ENCODE measurements around the gene MAPK1.
"Not testable (repeated sequence)": the region's sequence is repeated elsewhere in the genome, so short reads cannot be mapped to it uniquely, and the experiment has no call there.

Gene MAPK1

DNA sequence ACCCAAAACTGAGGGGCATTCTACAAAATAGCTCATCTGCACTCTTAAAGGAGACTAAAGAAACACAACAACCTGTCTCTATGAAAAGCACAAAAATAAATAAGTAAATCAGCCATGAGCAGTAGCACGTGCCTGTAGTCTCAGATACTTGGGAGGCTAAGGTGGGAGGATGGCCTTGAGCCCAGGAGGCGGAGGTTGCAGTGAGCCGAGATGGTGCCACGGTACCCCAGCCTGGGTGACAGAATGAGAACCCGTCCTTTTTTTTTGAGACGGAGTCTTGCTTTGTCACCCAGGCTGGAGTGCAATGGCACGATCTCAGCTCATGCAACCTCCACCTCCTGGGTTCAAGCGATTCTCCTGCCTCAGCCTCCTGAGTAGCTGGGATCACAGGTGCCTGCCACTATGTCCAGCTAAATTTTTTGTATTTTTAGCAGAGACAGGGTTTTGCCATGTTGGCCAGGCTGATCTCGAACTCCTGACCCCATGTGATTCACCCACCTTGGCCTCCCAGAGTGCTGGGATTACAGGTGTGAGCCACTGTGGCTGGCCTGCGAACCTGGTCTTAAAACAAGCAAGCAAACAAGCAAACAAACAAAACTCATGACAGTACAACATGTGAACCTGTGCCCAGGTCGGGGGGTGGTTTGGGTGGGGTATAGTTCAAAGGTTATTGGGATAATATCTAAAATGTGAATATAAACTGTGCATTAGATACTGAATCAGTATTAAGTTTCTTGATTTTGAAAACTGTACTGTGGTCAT, 76.4 kb downstream of the MAPK1 start:
- not testable (repeated sequence) for DNase-seq (ENCODE audit: low spot score)

DNA sequence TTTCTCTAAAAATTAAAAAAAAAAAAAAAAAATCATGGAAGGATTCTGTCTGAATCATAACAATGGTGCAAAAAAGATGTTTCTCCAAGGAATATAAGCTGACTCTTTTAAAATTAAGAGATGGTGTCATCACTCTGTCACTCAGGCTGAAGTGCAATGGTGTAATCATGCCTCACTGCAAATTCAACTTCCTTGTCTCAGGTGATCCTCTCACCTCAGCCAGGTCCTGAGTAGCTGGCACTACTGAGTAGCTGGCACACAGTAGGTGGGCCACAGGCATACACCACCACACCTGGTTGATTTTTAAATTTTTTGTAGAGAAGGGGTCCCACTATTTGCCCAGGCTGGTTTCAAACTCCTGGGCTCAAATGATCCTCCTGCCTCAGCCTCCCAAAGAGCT, 77.1 kb downstream of the MAPK1 start:
- no peak for DNase-seq (ENCODE audit: low spot score)

DNA sequence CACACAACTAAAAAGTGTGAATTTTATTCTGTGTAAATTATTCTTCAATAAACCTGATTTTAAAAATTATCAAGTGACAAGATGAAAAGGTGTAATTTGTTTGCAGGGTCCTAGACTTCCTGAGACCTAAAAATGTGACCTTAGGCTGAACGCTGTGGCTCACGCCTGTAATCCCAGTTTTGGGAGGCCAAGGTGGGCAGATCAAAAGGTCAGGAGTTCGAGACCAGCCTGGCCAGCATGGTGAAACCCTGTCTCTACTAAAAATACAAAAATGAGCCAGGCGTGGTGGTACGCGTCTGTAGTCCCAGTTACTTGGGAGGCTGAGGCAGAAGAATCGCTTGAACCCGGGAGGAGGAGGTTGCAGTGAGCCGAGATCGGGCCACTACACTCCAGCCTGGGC, 79.9 kb downstream of the MAPK1 start:
- not testable (repeated sequence) for DNase-seq (ENCODE audit: low spot score)

DNA sequence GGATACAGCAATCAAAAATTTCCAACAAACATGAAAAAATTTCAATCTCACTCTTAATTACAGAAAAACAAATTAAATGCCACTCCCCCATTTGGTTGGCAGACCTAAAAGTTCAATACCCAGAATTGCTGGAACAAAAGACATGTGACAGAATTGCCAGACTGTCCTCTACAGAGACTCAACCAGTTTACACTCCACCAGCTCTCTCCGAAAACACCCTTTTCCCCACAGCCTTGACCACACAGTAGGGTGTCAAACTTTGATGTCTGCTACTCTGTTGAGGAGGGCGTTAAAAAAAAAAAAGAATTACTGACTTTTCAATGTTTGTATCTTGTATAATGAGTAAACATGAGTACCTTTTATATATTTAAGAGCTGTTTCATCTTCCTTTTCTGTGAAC, 87.2 kb downstream of the MAPK1 start:
- no peak for DNase-seq (ENCODE audit: low spot score)

DNA sequence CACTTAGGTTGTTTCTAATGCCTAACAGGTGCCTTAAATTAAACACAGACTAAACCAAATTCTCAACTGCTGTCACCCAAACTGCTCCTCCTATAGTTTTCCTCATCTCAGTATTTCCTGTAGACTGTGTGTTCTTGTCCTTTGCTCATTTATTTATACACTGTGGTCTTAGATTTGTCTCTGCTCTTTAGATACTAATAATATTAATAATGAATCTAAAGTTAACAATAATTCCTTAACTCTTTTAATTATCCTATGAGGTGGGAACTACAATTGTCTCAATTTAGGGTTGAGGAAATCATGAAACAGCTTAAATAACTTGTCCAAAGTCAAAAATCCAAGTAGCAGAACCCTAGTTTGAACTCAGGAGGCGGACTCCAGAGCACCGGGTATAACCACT, 88.0 kb downstream of the MAPK1 start:
- DNase-seq (ENCODE audit: low spot score), result no peak

DNA sequence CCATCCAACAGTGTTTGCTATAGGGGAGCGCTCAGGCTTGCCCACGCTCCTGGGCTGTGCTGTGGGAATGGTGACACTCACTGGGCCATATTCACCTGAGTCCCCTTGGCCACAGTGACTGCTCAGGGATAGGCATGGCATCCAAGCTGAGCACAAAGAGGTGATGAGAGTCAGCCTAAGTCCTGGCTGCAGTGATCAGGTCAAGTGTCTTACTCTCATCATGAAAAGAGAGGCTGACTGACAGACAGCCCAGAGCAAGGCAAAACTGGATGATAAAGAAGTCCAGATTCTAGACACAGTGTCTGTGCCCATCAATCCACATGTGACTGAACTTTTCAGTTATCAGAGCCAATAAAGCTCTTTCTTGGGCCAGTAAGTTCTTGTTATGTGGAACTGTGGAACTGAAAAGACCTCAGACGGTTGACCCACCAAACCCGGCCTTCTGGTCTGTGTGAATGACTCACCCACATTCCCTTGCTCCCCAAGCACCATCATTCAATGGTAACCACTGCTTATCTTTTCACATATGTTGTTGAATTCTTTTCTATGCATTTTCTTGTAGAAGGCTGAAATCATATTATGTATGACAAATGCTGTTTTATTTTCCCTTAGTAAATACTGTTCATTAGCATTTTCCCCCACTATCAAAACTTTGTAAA, 88.6 kb downstream of the MAPK1 start:
- no peak for DNase-seq (ENCODE audit: low spot score)

DNA sequence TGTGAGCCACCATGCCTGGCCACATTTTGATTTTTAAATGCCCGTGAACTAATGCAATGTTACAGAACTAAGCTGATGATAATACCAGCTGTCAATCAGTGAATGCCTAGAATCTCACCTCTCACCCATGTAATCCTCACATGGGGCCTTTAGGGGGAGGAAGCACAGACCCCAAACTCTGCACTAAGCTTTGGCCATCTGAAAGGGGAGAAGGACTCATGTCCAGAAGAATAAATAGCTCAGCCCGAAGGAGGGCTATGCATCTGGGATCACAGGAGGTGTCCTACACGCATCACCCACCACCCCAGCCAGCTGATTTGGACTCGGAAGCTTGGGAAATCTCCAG, 95.8 kb downstream of the MAPK1 start:
- no peak for DNase-seq (ENCODE audit: low spot score)

DNA sequence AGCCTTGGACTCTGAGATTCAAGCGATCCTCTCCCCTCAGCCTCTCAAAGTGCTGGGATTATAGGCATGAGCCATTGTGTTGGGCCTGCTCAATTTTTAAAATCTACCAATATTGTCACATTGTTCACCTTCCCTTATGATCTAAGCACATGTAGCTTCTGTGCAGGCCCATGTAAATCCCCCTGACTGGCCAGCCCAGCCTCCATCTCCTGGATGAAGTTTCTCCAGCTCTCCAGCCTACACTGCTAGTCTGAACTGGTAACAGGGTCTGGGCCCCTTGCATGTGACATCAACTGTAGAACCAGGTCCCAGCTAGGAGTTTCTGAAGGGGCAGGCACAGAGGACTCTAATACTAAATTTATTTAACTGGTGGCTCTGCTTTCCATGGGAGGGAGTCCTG, 99.0 kb downstream of the MAPK1 start:
- DNase-seq (ENCODE audit: low spot score), result no peak

DNA sequence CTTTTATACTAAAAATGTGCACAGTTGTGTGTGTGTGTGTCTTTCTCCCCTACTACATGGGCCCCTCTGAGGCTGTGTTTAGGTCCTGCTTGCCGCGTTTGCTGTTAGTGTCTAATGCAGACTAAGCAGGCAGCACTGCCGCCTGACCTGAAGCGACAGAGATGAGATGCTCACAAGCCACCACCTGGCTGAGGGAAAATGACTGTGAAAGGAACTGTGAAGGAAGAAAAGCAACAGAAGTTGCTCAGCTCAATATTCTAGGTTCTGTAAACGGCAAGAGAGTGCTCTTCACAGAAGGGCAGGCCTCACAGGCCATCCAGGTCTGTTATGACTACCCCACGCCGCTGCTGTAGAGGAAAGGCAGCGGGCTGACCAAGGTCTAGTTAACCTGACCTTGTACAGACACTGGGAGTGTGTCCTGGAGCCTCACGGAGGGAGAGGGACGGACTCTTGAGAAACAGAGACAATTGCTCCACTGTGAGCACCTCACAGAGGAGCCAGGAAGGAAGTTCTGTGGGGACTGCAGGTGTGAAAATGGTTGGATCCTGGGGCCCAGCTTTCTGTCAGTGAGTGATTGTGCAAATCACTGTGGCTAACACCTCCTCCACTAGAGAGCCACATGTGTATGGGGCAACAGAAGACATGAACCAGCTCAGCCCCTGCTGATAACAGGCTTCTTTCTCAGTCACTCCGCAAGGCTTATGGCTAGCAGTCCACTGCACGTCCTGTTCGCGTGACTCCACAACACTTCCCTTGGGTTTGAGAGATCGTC, 100.6 kb downstream of the MAPK1 start:
- no peak for DNase-seq (ENCODE audit: low spot score)

DNA sequence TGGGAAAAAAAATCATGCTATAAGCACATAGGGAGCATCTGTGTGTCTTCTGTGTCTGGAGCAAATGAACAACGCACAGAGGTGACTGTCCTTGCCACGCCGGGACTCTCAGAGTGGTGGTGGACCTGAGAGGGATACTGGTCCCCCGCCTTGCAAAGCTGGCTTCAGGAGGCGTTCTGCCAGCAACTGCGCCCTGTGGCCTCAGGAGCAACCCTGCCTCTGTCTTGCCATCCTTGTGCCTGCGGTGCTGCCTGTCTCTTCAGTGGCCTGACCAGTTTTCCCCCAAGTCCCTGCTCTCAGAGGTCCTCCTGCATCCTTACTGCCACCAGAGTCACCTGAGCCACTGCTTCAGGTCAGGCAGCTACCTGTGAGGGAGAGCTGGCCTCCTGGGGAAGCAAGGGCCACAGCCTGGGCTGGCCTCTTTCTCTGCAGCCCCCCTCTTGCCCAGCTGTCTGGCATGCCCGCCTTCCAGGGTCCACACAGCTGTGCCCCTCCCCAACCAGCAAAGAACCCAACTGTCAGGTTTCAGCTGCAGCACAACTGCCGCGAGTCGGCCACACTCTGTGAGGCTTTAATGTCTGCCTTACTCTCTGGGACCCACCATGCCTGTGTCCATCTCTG, 101.4 kb downstream of the MAPK1 start:
- no peak for DNase-seq (ENCODE audit: low spot score)

DNA sequence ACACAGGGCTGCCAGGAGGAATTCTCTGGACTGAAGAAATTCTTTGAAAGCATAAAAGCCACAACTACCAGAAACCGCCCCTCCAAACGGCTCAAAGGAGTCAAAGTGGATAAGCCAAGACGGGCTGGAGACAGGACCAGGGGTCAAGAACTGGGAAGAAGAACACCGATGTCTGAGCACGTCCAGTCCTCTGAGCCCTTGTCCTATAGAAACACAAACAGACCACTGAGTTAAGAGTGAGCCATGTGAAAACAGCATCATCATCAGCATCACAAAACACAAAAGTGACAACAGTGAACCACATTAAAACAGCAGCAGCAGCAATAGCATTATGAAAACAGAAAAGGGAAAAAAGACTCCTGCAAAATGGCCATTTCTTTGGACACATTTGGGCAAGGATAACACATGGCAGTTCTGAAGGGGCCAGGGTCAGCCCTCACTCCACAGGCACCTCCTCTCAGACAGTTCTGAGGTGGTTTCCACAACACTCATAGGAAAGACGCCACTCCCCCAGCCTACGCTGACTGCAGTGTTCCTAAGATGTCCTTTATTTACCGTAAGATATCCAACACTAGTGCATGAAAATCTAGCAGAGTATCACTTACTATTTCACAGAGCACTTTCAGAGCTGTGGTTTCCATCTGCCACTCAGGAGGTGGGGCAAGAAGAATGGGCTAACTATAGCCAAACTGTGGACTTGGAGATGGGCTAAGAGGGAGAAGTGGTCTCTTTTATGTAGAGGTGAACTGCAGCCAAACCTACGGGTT, 103.2 kb downstream of the MAPK1 start:
- no peak for DNase-seq (ENCODE audit: low spot score)

DNA sequence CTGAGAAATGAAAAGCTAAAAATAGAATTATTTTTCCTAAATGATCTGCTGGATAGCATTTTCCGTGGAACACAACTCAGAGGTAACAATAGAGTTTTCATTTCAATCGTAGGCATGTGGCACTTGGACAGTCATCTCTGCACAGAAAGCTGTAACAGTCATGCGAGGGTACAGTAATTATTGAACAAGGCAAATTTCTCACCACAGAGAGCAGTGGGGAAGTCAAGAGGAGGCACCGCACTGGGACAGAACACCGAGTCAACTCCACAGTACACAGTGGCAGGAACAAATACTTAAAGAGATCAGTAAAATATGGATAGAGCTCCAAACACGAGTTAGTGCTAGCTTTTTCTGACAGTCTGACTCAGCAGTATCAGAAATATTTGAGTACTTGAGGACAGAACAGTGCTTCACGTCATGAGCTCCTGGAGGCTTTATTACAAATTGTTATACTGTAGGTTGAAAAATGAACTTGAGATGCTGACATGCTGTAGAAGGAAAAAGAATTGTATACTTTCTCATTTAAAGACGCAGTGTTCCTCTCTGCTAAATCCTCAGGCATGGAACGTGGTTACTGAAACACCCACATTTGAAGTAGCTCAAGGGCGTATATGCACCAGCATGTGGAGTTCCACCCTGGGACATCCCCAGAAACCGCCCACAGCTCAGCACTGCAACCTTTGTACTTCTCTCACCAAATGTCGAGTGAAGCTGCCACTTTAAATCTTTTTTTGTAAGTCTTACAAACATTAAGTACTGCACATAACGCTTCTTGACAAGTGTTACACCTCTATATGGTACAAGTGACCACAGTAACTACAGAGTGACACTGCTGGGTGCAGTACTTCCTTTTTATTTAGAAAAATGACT, 104.5 kb downstream of the MAPK1 start:
- no peak for DNase-seq (ENCODE audit: low spot score)

DNA sequence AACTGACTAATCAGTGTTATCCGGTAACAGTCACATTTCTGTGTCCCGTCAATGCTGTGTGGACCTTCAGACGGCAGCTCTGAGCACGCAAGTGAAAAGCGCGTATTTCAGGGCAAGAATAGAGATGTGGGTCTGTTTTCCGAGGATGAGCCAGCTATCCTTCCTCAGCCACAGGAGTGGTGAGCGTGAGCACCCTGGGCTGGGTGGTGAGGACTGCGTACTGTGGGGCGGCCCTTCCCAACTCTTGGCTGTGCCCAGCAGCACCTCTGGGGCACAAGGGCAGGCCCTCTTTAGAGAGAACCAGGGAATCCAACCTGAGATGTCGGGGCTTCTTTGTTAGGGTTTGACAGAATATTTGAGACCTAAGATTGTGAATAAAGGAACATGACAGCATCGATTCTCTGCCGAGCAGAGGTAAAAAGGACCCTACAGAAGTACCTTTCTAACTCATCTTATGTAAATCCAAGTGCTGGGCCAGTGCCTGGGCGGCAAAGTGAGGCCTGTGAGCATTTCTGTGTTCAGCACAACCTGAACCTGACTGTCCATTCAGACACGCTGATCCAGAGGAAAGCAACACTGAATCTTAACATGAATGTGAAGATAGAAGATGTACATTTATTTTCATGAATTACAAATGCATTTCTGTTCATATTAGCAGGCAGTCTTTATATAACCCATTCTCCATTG, 105.3 kb downstream of the MAPK1 start:
- no peak for DNase-seq (ENCODE audit: low spot score)

DNA sequence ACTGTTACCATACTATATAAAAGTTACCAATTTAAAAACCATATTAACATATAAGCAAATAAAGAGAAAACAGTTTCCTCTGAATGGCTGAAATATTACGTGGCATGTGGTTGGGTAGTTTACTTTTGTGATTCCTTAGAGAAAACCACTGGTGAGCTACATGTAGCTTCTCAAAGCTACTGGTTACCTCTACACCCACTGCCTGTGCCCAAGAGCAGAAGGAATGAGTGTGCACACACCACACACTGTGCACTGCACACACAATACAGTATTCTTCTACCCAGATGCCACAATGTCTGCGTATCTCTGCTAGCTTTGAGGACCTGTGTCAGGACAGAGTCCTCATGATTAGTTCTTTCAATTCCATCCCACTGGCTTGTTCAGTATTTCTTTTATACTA, 106.4 kb downstream of the MAPK1 start:
- no peak for DNase-seq (ENCODE audit: low spot score)

DNA sequence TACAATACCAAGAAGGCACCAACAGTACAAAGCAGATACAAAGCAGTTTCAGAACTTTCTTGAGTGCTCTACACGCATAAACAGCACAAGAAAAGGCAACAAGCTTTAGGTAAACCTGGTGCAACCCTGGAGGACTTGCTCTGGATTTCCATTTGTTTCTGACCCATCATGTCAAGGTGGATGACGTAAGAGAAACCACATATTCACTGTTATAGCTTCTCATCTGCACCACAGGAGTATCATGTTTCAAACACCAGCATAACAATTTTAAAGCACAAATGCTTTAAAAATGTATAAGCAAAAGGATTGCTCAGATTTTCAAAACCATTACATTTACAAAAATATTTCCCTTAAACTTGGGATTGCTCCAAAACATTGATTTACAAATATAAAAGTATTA, 106.8 kb downstream of the MAPK1 start:
- DNase-seq (ENCODE audit: low spot score), result no peak

DNA sequence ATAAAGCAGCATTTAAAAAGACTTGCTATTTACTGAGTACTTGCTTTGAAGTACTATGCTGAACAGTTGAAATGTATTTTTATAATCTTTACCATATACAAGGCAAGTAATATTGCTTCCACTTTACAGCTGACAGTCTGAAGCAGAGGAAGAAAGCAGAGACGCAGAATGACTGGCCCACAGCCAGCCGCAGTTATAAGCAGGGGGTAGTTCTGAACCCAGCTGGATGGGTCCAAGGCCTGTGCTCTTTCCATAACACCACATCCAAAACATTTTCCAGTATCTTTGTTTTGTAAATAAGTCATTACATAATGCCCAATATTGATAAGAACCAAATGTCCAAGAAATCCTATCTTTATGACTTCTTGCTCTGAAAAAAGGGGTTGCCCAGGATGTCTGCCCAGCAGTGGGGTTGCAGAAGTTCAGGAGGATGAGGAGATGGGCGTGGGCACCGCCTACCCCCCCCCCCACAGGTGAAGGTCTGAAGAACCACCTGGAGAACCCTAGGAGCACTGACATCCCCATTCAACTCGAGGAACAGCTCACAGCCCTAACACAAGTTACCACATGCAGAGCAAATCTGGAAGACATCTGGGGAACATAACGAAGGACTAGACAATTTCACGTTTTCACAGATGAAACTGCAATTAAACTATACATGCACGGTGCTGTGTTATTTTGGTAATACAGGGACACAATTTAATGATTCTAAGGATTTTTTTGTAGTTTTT, 107.6 kb downstream of the MAPK1 start:
- DNase-seq (ENCODE audit: low spot score), result no peak

DNA sequence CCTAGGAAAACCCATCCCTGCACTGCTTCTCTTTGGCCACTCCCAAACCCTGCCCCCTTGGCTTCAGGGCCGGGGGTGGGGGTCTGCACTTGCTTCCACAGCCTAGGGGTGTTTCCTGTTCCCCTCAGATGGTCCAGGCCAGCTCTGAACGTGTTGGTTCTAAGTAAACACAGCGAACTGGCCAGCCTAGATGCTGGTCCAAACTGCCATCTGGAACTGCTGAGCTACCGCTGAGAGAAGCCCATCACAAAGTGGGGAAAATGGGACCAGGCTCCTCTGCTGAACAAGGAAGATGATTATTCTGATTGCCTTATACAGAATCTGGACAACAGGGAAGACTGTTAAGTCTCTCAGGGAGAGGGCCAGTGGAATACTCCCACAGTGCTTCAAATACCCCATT, 108.4 kb downstream of the MAPK1 start:
- no peak for DNase-seq (ENCODE audit: low spot score)

DNA sequence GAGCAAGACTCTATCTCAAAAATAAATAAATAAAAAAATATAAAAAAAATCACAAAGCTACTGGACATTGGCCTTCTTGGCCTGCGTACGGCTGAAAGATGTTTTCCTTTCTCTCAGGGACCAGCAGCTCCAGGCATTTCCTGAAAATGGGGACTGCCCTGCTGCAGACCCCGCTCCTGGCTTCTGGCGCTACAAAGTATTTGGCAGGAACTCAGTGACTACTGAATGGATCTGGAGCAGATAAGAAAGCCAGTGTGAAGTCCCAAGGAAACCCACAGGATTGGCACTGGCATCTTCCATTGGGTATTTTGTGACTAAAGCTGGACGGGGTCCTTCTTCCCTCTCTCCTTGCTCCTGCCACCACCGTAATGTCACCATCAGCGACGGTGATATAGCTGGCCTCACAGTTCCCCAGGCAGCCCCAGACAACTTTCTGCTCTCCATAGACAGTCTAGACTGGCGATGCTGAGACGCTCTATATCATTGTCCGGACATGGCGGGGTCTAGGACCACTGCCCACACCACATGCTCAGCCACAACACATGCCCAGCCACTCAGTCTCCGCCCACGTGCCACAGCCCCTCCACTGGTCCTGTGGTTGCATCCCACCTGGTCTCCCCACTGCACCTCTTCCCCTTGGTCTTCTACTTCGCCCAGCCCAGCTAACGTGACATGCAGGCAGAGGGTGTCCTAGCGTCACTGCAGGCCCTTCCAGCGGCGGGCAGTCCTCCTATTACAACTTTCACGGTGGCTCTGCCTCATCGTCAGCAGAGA, 109.2 kb downstream of the MAPK1 start:
- DNase-seq (ENCODE audit: low spot score), result no peak

DNA sequence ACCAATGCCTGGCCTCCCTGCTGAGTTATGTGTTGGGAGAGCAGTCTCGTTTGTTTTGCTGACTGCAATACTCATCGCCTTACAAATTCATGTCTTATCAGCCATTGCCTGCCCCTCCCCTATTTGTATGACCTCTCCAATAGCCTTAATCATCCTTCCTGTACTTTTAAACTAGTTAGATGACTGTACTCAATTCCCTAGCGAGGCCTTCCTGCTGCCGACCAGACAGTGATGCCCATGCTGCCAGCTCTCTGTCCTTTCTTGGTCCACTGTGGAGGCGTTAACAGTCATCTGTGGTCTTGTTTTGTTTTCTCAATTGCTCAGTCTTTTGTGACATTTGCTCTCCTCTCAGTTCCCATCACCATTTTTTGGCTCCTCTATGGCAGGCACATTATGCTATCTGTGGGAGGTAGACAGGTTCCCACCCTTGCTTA, 111.6 kb downstream of the MAPK1 start:
- DNase-seq (ENCODE audit: low spot score), result peak; percentile 38

Data from hematopoietic multipotent progenitor cell treated with erythropoietin and hydrocortisone succinate and interleukin-3 and kit ligand, for 15 days (in vitro differentiated cells).